Measurements from ENCODE around the gene CEP55. TPM values are rescaled to one million over a fixed set of nuclear protein-coding genes. Genes with fewer than 3 reads are reported as not detected.

Gene CEP55
- total RNA-seq, 6 experiments from 2014 or later = 21.6 to 55.3 (median 48.1) TPM

DNA sequence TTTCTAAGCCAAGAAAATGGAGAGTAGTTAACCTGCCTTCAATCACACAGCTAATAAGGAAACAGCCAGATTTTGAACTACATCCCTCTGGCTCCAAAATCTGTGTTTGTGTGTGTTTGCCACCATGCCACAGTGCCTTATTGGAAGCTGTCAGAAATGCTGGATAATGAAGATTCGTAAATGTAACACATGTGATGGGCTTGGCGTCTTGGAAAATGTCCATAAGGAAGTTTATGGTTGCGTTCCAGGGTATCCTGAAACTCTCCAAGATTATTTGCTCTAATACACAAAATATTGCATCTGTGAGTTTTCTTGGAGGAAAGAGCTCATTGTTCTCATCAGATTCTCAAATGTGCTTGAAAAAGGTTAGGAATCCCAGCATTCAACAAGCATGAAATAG, 36.9 kb upstream of the CEP55 start:
- peak overlapping the region; percentile 80 for H3K4me3 Mint-ChIP-seq
- DNase-seq = no peak
- peak overlapping the region; percentile 100 for H3K27ac Mint-ChIP-seq
- H3K36me3 Mint-ChIP-seq (ENCODE audit: low read depth) = peaks cover 51% of the 10 kb centered on the region
- no peak for TF ChIP-seq CTCF (IDR thresholded peaks at IDR 0.05)
- peaks cover 7% of the 10 kb centered on the region for H3K27me3 Mint-ChIP-seq (ENCODE audit: insufficient read depth)
- no peaks in the 10 kb centered on the region for H3K9me3 Mint-ChIP-seq
- H3K4me1 Mint-ChIP-seq (ENCODE audit: low read depth) = peaks cover 85% of the 10 kb centered on the region

DNA sequence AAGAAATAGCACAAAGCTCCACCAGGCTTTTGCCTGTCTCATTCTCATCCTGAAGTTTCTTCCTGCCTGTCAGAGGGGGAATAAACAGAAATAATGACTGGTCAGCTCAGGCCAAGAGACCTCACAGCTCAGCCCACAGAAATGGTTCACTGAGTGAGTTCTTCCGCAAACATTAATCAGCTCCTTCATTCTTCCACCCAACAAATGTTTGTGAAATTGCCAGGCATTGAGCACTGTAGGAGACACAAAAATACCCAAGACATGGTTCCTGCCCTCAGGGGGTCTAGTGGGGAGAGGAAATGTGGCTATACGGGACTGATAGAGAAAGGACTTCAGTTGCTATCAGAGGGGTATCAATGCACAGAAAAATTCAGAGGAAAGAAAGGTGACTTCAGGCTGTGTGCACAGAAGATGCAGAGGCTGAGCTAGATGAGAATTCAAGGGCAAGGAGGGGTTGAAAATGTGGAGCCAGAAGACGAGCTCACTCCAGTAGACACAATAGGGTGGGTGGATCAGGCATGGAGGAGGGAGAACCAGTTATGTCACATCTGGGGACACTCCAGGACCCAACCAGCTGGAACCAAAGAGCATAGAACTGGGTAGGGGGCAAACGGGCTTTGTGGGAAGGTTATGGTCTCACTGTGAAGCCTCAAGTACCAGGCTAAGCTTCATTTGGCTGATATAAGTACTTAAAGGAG, 35.2 kb upstream of the CEP55 start:
- H3K27ac Mint-ChIP-seq = peak overlapping the region; percentile 100
- peak overlapping the region; percentile 50 for H3K4me3 Mint-ChIP-seq

DNA sequence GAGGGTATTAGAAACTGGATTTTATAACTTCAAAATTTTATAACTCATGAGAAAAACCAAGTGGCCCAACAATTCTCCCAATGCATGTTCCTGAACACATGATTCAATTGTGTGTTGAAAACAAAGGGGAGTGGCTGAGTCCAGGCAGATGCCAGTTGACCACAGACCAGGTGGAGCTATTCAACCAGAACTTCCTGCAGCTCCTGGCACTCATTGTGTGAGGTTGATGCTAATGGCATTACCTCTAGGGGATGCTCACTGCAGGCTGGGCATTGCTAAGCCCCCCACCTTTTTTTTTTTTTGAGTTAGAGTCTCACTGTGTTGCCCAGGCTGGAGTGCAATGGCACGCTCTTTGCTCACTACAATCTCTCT, 34.6 kb upstream of the CEP55 start:
- peak overlapping the region; percentile 100 for H3K27ac Mint-ChIP-seq

More for the DNA sequence above, 35.2 kb upstream of the CEP55 start:
- Mint-ChIP-seq H3K36me3 (ENCODE audit: low read depth) (peaks cover 49% of the 10 kb centered on the region), H3K4me1 (ENCODE audit: low read depth) (peaks cover 94% of the 10 kb centered on the region), H3K9me3 (no peaks in the 10 kb centered on the region), H3K27me3 (ENCODE audit: insufficient read depth) (peaks cover 7% of the 10 kb centered on the region)
- TF ChIP-seq CTCF (IDR thresholded peaks at IDR 0.05) = no peak
- DNase-seq = peak; percentile 56

GRCh38 chr10:93462371-93462770, 34.0 kb upstream of the CEP55 start:
- Mint-ChIP-seq H3K36me3 (ENCODE audit: low read depth) (peaks cover 47% of the 10 kb centered on the region), H3K4me3 (peak overlapping the region; percentile 74; the same call in 1 of the 2 replicates), H3K27me3 (ENCODE audit: insufficient read depth) (peaks cover 4% of the 10 kb centered on the region), H3K9me3 (no peaks in the 10 kb centered on the region), H3K4me1 (ENCODE audit: low read depth) (peaks cover 91% of the 10 kb centered on the region), H3K27ac (peak overlapping the region; percentile 99)
- DNase-seq = no peak
- no peak for TF ChIP-seq CTCF (IDR thresholded peaks at IDR 0.05)

More for the DNA sequence above, 34.6 kb upstream of the CEP55 start:
- Mint-ChIP-seq H3K4me3 (no peak overlapping the region; the same call in 1 of the 2 replicates), H3K4me1 (ENCODE audit: low read depth) (peaks cover 94% of the 10 kb centered on the region), H3K9me3 (no peaks in the 10 kb centered on the region), H3K27me3 (ENCODE audit: insufficient read depth) (peaks cover 4% of the 10 kb centered on the region), H3K36me3 (ENCODE audit: low read depth) (peaks cover 49% of the 10 kb centered on the region)
- TF ChIP-seq CTCF (IDR thresholded peaks at IDR 0.05) = no peak
- no peak for DNase-seq

GRCh38 chr10:93462881-93463280, 33.5 kb upstream of the CEP55 start:
- H3K4me3 Mint-ChIP-seq = peak overlapping the region; percentile 74
- peaks cover 50% of the 10 kb centered on the region for H3K36me3 Mint-ChIP-seq (ENCODE audit: low read depth)
- peaks cover 94% of the 10 kb centered on the region for H3K4me1 Mint-ChIP-seq (ENCODE audit: low read depth)
- H3K9me3 Mint-ChIP-seq = no peaks in the 10 kb centered on the region
- DNase-seq = peak; percentile 70
- no peak for TF ChIP-seq CTCF (IDR thresholded peaks at IDR 0.05)
- H3K27ac Mint-ChIP-seq = peak overlapping the region; percentile 99
- H3K27me3 Mint-ChIP-seq (ENCODE audit: insufficient read depth) = peaks cover 4% of the 10 kb centered on the region

Measured in HFFc6 (cell line).